ENCODE results near the gene PATJ. TPM values are rescaled to one million over a fixed set of nuclear protein-coding genes. Genes with fewer than 3 reads are reported as not detected.
A peak's percentile ranks its signal among the peaks of the same experiment; 100 is the strongest.
"Not testable (repeated sequence)": the region's sequence is repeated elsewhere in the genome, so short reads cannot be mapped to it uniquely, and the experiment has no call there.

The PATJ gene
- total and polyA plus RNA-seq, 7 donors: 2.0 to 49.9 (median 17.1) TPM

DNA sequence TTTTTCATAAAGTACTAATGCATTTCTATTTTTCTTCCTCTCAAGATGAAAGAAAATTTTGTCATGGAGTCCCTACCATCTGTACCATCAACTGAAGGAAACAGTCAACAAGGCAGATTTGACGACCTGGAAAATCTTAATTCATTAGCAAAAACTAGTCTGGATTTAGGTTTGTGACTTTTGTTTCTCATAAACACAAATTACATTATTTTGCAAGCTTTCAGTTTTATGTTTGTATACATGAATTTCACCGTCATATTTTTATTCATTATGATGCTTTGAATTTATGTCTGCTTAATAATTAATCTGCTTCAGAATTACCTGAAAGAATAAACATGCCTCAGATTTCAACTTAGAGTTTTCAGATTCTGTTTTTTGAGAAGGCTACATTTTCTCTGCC is 132.9 kb downstream of the PATJ start:
- DNase-seq: no peak
- Histone ChIP-seq H3K4me3 (no peak overlapping the region), H3K4me1 (peaks cover 5% of the 10 kb centered on the region), H3K27me3 (ENCODE audit: insufficient read depth in 3 of 3, low read length in 2 of 3) (no peaks in the 10 kb centered on the region), H3K36me3 (ENCODE audit: insufficient read depth in 1 of 2, low read depth in 1 of 2) (peaks cover 0 to 23% of the 10 kb centered on the region in 2 donors), H3K27ac (no peak overlapping the region), H3K9me3 (peaks cover 9% of the 10 kb centered on the region)
- no peak for ATAC-seq
- WGBS, 3 donors: 92 to 96% (median 95%) methylated on average over 2 of the region's 2 CpGs
- intact Hi-C loops (cut with DNase I): no loop called here
- TF ChIP-seq, protein P1, sequence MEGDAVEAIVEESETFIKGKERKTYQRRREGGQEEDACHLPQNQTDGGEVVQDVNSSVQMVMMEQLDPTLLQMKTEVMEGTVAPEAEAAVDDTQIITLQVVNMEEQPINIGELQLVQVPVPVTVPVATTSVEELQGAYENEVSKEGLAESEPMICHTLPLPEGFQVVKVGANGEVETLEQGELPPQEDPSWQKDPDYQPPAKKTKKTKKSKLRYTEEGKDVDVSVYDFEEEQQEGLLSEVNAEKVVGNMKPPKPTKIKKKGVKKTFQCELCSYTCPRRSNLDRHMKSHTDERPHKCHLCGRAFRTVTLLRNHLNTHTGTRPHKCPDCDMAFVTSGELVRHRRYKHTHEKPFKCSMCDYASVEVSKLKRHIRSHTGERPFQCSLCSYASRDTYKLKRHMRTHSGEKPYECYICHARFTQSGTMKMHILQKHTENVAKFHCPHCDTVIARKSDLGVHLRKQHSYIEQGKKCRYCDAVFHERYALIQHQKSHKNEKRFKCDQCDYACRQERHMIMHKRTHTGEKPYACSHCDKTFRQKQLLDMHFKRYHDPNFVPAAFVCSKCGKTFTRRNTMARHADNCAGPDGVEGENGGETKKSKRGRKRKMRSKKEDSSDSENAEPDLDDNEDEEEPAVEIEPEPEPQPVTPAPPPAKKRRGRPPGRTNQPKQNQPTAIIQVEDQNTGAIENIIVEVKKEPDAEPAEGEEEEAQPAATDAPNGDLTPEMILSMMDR (IDR thresholded peaks at IDR 0.05): no peak

- H3K27ac ChIP-seq; H3K9me3 ChIP-seq; intact Hi-C loops (cut with DNase I); DNase-seq; H3K4me3 ChIP-seq; H3K27me3 ChIP-seq (ENCODE audit: insufficient read depth in 3 of 3, low read length in 2 of 3); ATAC-seq; H3K4me1 ChIP-seq: not testable (repeated sequence)
- 85 to 93% (median 89%) methylated on average over 5 of the region's 5 CpGs for WGBS, 3 donors
- peaks cover 0 to 30% of the 10 kb centered on the region in 2 donors for H3K36me3 ChIP-seq (ENCODE audit: insufficient read depth in 1 of 2, low read depth in 1 of 2)
Measured at GRCh38 chr1:61879887-61880474, 137.7 kb downstream of the PATJ start.

- peaks cover 0 to 23% of the 10 kb centered on the region in 2 donors for H3K36me3 ChIP-seq (ENCODE audit: insufficient read depth in 1 of 2, low read depth in 1 of 2)
- H3K4me1 ChIP-seq: peaks cover 10% of the 10 kb centered on the region
- no peak overlapping the region for H3K27ac ChIP-seq
- no peaks in the 10 kb centered on the region for H3K9me3 ChIP-seq
- no peak for DNase-seq
- no peak for ATAC-seq
- TF ChIP-seq, protein P1 (IDR thresholded peaks at IDR 0.05): no peak
- H3K4me3 ChIP-seq: no peak overlapping the region
- no peaks in the 10 kb centered on the region for H3K27me3 ChIP-seq (ENCODE audit: insufficient read depth in 3 of 3, low read length in 2 of 3)
- 75 to 91% (median 80%) methylated on average over 3 of the region's 3 CpGs for WGBS, 3 donors
- intact Hi-C loops (cut with DNase I): no loop called here
Measured at GRCh38 chr1:61887076-61887867, 145.0 kb downstream of the PATJ start.

DNA sequence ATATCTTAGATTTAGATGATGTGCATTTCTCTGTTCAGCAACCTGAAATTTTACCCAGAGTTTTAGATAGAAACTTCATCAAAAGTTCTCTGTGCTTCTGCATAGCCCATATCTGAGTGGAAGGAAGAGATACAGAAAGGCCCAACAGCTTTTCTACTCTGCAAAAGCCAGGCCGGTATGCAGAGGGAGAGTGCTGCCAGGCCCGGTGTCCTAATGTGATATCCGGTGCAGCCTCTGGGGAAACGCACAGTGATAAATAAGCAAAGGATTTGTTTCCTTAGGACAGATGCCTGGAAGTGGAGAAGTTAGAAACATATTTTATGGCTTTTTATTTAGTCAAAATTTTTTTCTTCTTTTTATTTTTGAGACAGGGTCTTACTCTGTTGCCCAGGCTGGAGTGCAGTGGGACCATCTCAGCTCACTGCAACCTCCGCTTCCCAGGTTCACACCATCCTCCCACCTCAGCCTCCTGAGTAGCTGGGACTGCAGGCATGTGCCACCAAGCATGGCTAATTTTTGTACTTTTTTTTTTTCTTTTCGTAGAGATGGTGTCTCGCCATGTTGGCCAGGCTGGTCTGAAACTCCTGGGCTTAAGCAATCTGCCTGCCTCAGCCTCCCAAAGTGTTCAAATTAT is 145.8 kb downstream of the PATJ start:
- peak in 2 of 4 donors; percentile 45 to 53 for ATAC-seq
- Histone ChIP-seq H3K9me3 (no peaks in the 10 kb centered on the region), H3K4me3 (no peak overlapping the region), H3K27ac (no peak overlapping the region), H3K36me3 (ENCODE audit: insufficient read depth in 1 of 2, low read depth in 1 of 2) (peaks cover 0 to 19% of the 10 kb centered on the region in 2 donors), H3K4me1 (peaks cover 10% of the 10 kb centered on the region), H3K27me3 (ENCODE audit: insufficient read depth in 3 of 3, low read length in 2 of 3) (no peaks in the 10 kb centered on the region)
- WGBS, 3 donors: 48 to 62% (median 51%) methylated on average over 7 of the region's 7 CpGs
- TF ChIP-seq, protein P1 (IDR thresholded peaks at IDR 0.05): no peak
- intact Hi-C loops (cut with DNase I): no loop called here
- peak in 1 of 2 donors; percentile 22 for DNase-seq

- H3K27ac ChIP-seq: no peak overlapping the region
- no peaks in the 10 kb centered on the region for H3K27me3 ChIP-seq (ENCODE audit: insufficient read depth in 3 of 3, low read length in 2 of 3)
- ATAC-seq (no peak), DNase-seq (no peak)
- peaks cover 10% of the 10 kb centered on the region for H3K4me1 ChIP-seq
- no peak overlapping the region for H3K4me3 ChIP-seq
- no peaks in the 10 kb centered on the region for H3K9me3 ChIP-seq
- 89 to 99% (median 97%) methylated on average over 1 of the region's 1 CpG for WGBS, 3 donors
- TF ChIP-seq, protein P1 (IDR thresholded peaks at IDR 0.05): no peak
- intact Hi-C loops (cut with DNase I): no loop called here
- peaks cover 0 to 19% of the 10 kb centered on the region in 2 donors for H3K36me3 ChIP-seq (ENCODE audit: insufficient read depth in 1 of 2, low read depth in 1 of 2)
Measured at GRCh38 chr1:61888808-61889207, 146.5 kb downstream of the PATJ start.

GRCh38 chr1:61890435-61890834 is 148.2 kb downstream of the PATJ start:
- DNase-seq; H3K36me3 ChIP-seq (ENCODE audit: insufficient read depth in 1 of 2, low read depth in 1 of 2); H3K27ac ChIP-seq; H3K9me3 ChIP-seq; ATAC-seq; H3K4me3 ChIP-seq; intact Hi-C loops (cut with DNase I); H3K27me3 ChIP-seq (ENCODE audit: insufficient read depth in 3 of 3, low read length in 2 of 3); H3K4me1 ChIP-seq: not testable (repeated sequence)

All from psoas muscle (tissue), 8 donors.